NCI-H524 treated with DMSO at 0.1 percent for 48 hours (cell line): Measurements from ENCODE around the gene CYP2F1.
"Not testable (repeated sequence)": the region's sequence is repeated elsewhere in the genome, so short reads cannot be mapped to it uniquely, and the experiment has no call there.

Source experiments
- DNase-seq: peaks from one replicate; lab custom pipeline; 2025; lab: John Stamatoyannopoulos, UW

Gene CYP2F1, protein sequence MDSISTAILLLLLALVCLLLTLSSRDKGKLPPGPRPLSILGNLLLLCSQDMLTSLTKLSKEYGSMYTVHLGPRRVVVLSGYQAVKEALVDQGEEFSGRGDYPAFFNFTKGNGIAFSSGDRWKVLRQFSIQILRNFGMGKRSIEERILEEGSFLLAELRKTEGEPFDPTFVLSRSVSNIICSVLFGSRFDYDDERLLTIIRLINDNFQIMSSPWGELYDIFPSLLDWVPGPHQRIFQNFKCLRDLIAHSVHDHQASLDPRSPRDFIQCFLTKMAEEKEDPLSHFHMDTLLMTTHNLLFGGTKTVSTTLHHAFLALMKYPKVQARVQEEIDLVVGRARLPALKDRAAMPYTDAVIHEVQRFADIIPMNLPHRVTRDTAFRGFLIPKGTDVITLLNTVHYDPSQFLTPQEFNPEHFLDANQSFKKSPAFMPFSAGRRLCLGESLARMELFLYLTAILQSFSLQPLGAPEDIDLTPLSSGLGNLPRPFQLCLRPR

DNA sequence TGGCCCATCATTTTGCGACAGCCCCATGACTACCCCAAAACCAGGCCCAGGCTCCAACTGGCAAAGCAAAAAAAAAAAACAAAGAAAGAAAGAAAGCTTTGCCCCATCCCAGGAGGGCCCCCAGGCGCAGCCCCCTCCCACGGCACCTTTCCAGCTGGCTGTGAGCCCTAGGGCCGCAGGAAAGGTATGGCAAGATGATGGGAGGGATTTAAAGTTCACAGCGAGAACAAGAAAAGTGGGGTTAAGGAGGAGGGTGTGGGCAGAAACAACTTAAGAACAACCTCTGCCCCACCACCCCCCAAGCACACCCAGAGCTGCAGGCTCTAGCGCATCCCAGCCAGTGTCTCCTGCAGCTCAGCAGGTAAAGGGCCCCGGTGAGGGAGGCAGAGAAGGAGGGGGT lies at the start of gene CYP2F1:
TSS of gene CYP2F1 (plus strand) at position 301 of the 400 bp plus-strand sequence. CDS start 1,757 bp downstream, outside the sequence.
- no peak for DNase-seq

DNA sequence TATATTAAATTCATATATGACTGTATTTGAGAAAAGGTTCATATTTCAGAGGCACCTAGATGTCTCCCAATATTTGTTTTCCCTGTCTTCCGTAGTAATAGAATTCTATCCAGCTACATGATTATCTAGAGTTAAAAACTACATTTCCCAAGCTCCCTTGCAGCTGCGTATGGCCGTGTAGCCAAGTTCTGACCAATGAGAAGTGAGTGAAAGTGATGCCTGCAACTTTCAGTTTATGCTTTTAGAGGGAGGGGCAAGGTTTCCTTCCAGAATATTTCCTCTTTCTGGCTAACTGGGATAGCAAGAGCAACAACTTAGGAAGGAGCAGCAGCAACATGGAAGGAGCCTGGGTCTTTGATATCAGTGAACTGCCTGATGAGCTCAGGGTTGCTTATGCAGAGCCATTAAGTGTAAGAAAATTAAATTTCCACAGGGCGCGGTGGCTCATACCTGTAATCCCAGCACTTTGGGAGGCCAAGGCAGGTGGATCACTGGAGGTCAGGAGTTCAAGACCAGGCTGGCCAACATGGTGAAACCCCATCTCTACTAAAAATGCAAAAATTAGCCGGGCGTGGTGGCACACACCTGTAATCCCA lies 49.2 kb upstream of the CYP2F1 start:
- no peak for DNase-seq

DNA sequence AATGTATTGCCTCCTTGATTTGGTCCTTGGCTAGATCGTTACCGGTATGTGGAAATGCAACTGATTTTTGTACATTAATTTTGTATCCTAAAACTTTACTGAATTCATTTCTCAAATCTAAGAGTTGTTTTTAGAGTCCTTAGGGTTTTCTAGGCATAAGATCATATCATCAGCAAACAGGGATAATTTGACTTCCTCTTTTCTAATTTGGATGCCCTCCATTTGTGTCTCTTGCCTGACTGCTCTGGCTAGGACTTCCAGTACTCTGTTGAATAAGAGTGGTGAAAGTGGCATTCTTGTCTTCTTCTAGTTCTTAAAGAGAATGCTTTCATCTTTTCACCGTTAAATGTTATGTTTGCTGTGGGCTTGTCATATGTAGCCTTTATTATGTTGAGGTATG lies 37.9 kb upstream of the CYP2F1 start:
- no peak for DNase-seq

DNA sequence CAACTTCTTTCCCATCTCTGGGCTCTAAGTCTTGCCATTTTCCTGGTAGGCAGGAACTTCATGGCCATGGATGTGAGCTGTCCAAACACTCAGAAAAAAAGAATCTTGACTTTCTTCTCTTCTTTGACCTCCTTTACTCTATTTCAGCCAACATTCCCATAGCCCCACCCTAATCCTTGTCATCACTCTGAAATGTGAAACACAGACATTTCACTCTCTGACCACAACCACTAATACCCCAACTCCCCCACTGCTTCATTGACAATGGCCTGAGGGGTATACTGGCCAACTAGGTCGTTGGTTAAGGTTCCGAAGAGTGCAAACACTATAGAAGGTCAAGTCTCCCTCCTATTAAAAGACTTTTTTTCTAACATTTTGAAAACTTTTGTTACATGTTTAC lies 30.7 kb upstream of the CYP2F1 start:
- DNase-seq: no peak

DNA sequence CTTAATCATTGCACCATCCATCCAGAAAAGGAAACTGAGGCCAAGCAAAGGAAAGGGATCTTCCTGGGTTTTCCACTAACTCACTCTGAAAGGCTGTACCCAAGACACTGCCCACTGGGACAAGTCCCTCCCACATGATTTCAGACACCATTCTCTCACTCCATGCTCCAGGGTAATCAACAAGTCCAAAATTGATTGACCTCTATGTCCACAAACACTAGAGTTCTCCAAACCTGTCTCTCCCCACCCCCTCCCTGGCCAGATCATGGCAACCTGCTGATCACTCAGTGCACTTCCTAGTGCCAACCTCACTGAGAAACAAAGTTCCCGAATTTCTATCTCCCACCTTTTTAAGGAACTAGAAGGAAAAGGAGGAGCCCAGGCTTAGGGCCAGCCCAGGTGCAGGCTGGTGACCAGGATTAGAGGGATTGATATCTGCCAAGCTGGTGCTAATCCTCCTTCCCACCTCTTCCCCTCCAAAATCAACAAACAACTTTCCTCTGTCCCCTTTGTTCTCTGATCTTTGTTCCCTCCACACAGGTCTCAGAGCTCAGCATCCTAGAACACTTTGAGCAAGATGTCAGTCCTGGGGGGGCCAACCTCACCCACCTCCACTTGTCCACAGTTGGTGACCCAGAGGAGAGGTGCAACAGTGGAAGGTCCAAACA lies 28.4 kb upstream of the CYP2F1 start:
- no peak for DNase-seq

DNA sequence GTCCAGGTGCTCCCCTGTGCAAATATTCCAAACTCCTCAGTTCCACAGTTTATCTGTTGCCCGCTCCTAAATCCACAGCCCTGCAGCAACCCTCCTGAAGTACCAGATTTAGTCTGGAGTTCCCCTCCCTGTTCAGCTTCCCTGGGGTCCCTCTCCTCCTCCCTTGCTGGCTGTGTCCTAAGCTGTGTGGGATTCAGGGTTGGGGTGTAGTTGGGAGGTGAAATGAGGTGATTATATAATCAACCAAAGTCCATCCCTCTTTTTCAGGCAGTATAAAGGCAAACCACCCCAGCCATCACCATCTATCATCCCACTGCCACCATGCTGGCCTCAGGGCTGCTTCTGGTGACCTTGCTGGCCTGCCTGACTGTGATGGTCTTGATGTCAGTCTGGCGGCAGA lies 26.1 kb upstream of the CYP2F1 start, which contains the start of gene CYP2A13:
TSS of gene CYP2A13 (plus strand) at position 301 of the 400 bp plus-strand sequence. CDS start at position 322, 21 bp downstream.
- no peak for DNase-seq

DNA sequence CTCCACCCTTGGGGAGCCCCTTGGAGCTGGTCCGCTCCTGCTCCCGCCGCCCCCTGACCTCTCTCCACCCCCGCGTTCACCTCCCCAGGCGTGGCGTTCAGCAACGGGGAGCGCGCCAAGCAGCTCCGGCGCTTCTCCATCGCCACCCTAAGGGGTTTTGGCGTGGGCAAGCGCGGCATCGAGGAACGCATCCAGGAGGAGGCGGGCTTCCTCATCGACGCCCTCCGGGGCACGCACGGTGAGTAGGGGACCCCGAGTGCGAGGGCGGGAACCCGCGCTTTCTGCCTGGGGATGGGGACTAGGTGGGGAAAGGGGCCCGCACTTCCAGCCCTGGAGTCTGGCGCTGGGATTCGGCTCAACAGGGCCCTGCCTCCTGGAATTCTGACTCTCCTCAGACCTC lies 24.3 kb upstream of the CYP2F1 start:
- DNase-seq: no peak

DNA sequence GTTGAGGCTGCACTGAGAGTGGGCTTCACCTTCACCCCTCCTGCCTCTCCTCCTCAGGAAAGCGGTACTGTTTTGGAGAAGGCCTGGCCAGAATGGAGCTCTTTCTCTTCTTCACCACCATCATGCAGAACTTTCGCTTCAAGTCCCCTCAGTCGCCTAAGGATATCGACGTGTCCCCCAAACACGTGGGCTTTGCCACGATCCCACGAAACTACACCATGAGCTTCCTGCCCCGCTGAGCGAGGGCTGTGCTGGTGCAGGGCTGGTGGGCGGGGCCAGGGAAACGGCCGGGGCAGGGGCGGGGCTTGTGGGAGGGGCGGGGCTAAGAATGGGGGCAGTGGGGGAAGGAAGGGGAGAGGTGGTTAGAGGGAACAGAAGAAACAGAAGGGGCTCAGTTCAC lies 18.5 kb upstream of the CYP2F1 start:
- no peak for DNase-seq

DNA sequence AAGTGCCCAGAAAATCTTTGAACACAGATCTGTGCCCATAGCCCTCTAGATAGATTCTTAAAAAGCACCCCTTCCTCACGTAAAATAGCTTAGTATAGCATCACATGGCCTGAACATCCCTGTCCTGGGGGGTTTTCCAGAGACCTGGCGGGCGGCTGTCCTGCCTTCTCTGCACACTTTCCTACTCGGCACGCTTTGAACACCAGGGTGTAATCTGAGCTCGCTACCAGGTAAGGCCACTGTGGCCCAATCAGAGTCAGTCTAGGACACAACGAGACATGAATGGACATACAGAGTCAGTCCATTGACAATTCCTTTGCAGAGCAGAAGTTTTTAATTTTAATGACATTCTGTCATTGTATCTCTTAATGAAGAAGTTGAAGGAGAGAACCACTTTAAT lies 17.9 kb upstream of the CYP2F1 start:
- DNase-seq: no peak

DNA sequence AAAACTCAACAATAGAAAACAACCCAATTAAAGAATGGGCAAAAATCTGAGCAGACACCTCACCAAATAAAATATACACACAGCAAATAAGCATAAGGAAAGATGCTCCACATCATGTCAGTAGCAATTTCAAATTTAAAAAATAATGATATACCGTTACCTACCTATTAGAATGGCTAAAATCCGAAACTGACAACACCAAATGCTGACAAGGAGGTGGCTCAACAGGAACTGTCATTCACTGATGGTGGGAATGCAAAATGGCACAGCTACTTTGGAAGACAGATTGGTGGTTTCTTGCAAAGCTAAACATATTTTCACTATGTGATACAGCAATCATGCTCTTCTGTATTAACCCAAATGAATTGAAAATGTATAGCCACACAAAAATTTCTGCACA lies 16.9 kb upstream of the CYP2F1 start:
- no peak for DNase-seq

DNA sequence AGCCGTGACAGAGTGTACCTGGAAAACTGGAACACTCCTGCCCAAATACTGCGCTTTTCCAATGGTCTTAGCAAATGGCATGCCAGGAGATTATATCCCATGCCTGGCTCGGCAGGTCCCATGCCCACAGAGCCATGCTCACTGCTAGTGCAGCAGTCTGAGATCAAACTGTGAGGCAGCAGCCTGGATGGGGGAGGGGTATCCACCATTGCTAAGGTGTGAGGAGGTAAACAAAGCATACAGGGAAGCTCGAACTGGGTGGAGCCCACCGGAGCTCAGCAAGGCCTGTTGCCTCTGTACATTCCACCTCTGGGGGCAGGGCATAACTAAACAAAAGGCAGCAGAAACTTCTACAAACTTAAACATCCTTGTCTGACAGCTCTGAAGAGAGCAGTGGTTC lies 15.5 kb upstream of the CYP2F1 start:
- DNase-seq: no peak

DNA sequence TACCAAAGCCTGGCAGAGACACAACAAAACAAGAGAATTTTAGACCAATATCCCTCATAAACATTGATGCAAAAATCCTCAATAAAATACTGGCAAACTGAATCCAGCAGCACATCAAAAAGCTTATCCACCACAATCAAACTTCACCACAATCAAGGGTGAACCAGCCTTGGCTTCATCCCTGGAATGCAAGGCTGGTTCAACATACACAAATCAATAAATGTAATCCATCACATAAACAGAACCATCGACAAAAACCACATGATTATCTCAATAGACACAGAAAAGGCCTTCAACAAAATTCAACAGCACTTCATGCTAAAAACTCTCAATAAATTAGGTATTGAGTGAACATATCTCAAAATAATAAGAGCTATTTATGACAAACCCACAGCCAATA lies 12.0 kb upstream of the CYP2F1 start:
- DNase-seq: not testable (repeated sequence)

DNA sequence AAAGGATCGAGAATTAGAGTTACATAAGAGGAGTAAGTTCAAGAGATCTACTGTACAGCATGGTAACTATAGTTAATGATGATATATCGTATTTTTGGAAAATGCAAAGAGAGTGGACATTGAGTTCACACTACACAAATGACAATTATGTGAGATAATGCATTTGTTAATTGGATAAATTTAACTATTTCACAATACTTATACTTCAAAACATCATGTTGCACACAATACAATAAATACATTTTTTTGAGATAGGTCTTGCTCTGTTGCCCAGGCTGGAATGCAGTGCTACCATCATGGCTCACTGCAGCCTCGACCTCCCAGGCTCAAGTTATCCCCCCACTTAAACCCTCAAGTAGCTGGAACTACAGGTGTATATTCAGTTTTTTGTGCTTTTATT lies 8.1 kb upstream of the CYP2F1 start:
- DNase-seq: no peak

DNA sequence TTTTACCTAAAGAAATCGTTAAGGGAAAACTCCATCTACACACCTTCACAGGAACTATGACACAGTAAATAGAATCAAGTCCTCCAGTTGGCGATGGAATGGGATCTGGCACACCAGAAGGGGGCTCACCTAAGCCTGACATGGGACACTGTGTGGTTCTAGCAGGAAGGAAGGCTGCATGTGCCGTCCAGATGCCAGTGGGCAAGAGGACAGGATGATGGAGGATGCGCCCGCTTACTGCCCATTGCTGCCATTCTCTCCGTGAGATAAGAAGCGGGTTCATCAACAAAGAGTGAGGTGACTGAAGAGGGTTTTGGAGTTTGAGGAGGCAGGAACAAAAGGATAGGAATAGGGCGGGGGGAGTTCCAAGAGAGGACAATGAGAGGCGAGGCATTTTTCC lies 2.9 kb upstream of the CYP2F1 start:
- DNase-seq: no peak

DNA sequence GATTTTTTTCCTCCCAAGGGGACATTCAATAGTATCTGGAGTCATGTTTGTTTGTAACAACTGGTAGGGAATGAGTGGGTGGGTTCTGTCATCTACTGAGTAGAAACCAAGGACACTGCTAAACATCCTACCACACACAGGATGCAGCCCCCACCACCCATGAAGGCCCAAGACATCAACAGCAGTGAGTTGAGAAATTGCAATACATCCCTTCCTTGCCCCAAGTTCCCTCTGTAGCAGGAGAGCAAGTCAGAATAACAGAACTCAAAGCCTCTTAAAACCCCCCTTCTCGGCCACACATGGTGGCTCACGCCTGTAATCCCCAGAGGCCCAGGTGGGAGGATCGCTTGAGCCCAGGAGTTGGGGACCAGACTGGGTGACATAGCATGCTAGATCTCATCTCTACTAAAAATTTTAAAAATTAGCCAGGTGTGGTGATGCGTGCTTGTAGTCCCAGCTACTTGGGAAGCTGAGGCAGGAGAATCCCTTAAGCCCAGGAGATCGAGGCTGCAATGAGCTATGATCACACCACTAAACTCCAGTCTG lies 2.4 kb upstream of the CYP2F1 start:
- no peak for DNase-seq

DNA sequence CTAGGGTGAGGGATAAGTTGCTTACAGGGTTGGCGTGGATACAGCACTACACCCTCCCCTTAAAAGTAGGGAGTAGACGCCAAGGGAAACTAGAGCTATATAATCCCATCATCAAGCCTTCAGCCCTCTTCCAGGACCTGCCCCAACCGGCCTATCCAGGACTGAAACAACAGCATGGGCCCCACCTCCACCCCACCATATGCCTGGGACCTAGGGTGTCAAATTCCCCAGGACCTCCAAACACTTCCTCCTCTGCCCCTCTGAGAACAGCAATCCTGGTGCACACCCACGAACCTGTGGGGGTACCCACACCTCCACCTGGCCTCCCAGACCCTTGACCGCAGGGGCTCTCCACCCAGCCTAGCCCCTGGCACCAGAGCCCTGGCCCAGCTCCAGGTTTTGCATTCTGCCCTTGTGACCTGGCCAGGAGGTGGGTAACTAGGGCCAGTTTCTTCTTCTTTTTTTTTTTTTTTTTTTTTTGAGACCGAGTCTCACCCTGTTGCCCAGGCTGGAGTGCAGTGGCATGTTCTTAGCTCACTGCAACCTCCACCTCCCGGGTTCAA lies 1.4 kb upstream of the CYP2F1 start:
- DNase-seq: no peak

DNA sequence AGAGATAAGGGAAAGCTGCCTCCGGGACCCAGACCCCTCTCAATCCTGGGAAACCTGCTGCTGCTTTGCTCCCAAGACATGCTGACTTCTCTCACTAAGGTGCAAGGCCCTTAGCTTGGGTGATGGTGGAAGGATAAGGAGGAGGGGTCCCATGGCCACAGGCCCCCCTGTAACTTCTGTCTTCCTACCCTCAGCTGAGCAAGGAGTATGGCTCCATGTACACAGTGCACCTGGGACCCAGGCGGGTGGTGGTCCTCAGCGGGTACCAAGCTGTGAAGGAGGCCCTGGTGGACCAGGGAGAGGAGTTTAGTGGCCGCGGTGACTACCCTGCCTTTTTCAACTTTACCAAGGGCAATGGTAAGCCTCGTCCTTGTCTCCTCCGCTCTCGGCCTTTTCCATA lies 2.0 kb downstream of the CYP2F1 start:
- no peak for DNase-seq

DNA sequence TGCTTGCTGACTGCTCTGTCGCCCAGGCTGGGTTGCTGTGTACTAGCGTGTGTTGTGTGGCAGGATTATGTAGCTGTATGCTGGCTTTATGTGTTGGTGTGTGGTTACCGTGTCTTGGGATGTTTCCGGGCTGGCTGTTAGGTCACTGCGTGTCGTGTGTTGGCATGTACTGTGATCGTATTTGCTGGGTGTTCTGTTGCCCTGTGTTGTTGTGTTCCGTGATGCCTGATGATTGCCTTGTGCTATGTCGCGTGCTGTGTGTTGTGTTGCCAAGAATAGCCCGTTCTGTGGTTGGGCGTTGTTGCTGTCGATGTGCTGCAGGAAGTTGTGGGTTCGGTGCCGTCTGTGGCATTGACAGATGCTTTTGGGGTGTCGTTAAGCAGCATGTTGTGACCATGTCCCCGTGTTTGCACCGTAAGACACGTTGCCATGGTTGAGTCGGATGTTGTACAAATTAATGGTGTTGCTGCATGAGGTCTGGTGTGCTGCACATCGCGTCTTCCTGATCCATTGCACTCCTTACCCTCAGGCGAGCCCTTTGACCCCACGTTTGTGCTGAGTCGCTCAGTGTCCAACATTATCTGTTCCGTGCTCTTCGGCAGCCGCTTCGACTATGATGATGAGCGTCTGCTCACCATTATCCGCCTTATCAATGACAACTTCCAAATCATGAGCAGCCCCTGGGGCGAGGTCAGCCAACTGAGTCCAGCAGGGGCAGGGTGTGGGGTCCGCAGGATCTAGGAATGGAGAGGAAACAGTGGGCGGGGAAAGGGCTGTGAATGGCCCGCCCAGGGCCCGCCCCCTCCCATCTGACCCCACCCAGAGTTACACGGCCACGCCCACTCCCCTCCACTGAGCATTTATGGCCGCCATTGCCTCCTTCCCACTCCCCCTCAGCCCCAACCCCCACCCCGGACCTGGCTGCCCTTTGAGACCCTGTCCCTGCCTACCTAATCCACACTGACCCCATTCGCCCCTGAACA lies 7.0 kb downstream of the CYP2F1 start:
- DNase-seq: not testable (repeated sequence)

DNA sequence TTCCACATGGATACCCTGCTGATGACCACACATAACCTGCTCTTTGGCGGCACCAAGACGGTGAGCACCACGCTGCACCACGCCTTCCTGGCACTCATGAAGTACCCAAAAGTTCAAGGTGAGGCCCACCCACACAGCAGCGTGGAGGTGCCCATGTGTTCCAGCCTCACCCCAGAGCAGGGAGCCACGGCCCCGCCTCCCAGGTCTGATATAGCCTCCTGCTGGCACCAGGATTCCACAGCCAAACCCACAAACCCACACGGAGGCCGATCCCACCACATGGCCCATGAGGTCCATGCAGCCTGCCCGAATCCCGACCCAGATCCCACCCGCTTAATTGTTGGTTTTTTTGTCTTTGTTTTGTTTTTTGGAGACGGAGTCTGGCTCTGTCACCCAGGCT lies 8.6 kb downstream of the CYP2F1 start:
- not testable (repeated sequence) for DNase-seq

DNA sequence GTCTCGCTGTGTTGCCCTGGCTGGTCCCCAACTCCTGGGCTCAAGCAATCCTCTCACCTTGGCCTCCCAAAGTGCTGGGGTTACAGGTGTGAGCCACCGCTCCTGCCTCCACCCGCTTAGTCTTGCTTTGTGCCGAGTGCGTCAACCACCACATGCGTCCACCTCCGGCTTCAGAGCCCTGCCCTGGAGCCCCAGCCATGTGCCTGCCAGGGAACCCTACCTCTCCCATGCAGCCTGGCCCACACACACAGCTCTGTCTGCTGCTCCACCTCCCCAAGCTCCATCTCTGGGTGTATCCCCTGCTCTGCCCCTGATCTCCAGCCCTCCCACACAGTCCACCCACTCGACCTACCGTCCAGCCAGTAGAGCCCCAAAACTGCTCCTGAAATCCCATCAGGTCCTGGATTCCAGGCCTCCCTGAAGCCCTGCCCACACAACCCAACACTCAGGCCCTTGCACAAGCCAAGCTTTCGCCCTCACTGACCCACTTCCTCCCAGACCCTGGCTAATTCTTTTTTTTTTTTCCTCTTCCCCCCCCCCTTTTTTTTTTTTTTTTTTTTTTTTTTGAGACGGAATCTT lies 9.6 kb downstream of the CYP2F1 start:
- no peak for DNase-seq

DNA sequence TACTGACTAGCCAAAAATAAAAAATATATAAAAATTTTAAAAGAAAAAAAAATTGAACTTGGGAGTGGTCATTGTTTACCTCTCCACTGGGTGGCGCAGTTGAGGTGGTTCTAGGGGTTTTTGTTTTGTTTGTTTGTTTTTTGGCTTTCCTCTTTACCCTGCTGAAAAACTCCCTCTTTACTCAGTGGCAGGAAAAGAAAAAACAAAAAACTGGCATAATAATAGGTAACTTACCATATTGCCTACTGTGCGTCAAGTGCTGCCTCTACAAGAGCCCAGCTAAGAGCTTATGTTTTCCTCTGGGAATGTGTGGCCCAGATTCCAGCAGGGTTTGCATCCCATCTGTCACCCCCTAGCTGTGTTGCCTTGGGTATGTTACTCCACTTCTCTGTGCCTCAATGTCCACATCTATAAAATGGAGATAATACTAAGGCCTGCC lies 12.6 kb downstream of the CYP2F1 start:
- DNase-seq: not testable (repeated sequence)
